Measurements from ENCODE around the gene HBEGF. TPM values are rescaled to one million over a fixed set of nuclear protein-coding genes. Genes with fewer than 3 reads are reported as not detected.

HBEGF gene
- total and polyA plus RNA-seq, 2 experiments from 2014 or later = 3.7 to 4.9 TPM

GRCh38 chr5:140371356-140372151, 25.2 kb upstream of the HBEGF start:
- Histone ChIP-seq H3K4me1 (ENCODE audit: low read depth) (no peaks in the 10 kb centered on the region), H3K36me3 (no peaks in the 10 kb centered on the region), H3K9me3 (ENCODE audit: low read depth) (no peaks in the 10 kb centered on the region), H3K4me3 (no peak overlapping the region), H3K27me3 (no peaks in the 10 kb centered on the region), H3K27ac (no peak overlapping the region)
- no peak for TF ChIP-seq CTCF (IDR thresholded peaks at IDR 0.05; ENCODE audit: low read depth, low read length)
- no peak for DNase-seq (ENCODE audit: low read depth in 1 of 2, low spot score in 1 of 2)

GRCh38 chr5:140367256-140368013, 21.0 kb upstream of the HBEGF start:
- Histone ChIP-seq H3K27ac (no peak overlapping the region), H3K9me3 (ENCODE audit: low read depth) (no peaks in the 10 kb centered on the region), H3K4me3 (no peak overlapping the region), H3K36me3 (no peaks in the 10 kb centered on the region), H3K4me1 (ENCODE audit: low read depth) (no peaks in the 10 kb centered on the region), H3K27me3 (peaks cover 16% of the 10 kb centered on the region)
- no peak for TF ChIP-seq CTCF (IDR thresholded peaks at IDR 0.05; ENCODE audit: low read depth, low read length)
- DNase-seq (ENCODE audit: low read depth in 1 of 2, low spot score in 1 of 2) = no peak

- H3K36me3 ChIP-seq = no peaks in the 10 kb centered on the region
Observed at GRCh38 chr5:140366589-140367255, 20.3 kb upstream of the HBEGF start.

GRCh38 chr5:140365941-140366340, 19.5 kb upstream of the HBEGF start:
- H3K27ac ChIP-seq = no peak overlapping the region
- H3K4me3 ChIP-seq = no peak overlapping the region
- no peaks in the 10 kb centered on the region for H3K4me1 ChIP-seq (ENCODE audit: low read depth)
- no peak for DNase-seq (ENCODE audit: low read depth in 1 of 2, low spot score in 1 of 2)
- H3K27me3 ChIP-seq = peaks cover 16% of the 10 kb centered on the region
- H3K36me3 ChIP-seq = no peaks in the 10 kb centered on the region
- no peak for TF ChIP-seq CTCF (IDR thresholded peaks at IDR 0.05; ENCODE audit: low read depth, low read length)
- H3K9me3 ChIP-seq (ENCODE audit: low read depth) = no peaks in the 10 kb centered on the region

More at GRCh38 chr5:140366589-140367255, 20.3 kb upstream of the HBEGF start:
- Histone ChIP-seq H3K27me3 (peaks cover 16% of the 10 kb centered on the region), H3K27ac (no peak overlapping the region), H3K4me3 (no peak overlapping the region), H3K4me1 (ENCODE audit: low read depth) (no peaks in the 10 kb centered on the region), H3K9me3 (ENCODE audit: low read depth) (no peaks in the 10 kb centered on the region)
- TF ChIP-seq CTCF (IDR thresholded peaks at IDR 0.05; ENCODE audit: low read depth, low read length) = no peak
- no peak for DNase-seq (ENCODE audit: low read depth in 1 of 2, low spot score in 1 of 2)

- Histone ChIP-seq H3K27me3 (peaks cover 16% of the 10 kb centered on the region), H3K4me1 (ENCODE audit: low read depth) (no peaks in the 10 kb centered on the region), H3K36me3 (no peaks in the 10 kb centered on the region), H3K27ac (no peak overlapping the region), H3K9me3 (ENCODE audit: low read depth) (no peaks in the 10 kb centered on the region), H3K4me3 (no peak overlapping the region)
- no peak for DNase-seq (ENCODE audit: low read depth in 1 of 2, low spot score in 1 of 2)
- TF ChIP-seq CTCF (IDR thresholded peaks at IDR 0.05; ENCODE audit: low read depth, low read length) = no peak
Observed at GRCh38 chr5:140365282-140365681, 18.9 kb upstream of the HBEGF start.
